GM18505 (cell line): ENCODE results near the gene CASP14.
"Not testable (repeated sequence)": the region's sequence is repeated elsewhere in the genome, so short reads cannot be mapped to it uniquely, and the experiment has no call there.

Experiments
- ATAC-seq: cut with Tn5 transposase; IDR thresholded peaks from one replicate; pipeline ENCODE4 v1.9.1; 2021; ENCODE audit not compliant: unreplicated experiment
- POLR2A ChIP-seq: IDR thresholded peaks from 4 replicates; pipeline ENCODE4 v1.6.1; 2011; ENCODE audit warnings: borderline replicate concordance; ENCODE audit not compliant: insufficient read depth, insufficient read length; ENCODE audit errors: extremely low read depth

CASP14 gene

DNA sequence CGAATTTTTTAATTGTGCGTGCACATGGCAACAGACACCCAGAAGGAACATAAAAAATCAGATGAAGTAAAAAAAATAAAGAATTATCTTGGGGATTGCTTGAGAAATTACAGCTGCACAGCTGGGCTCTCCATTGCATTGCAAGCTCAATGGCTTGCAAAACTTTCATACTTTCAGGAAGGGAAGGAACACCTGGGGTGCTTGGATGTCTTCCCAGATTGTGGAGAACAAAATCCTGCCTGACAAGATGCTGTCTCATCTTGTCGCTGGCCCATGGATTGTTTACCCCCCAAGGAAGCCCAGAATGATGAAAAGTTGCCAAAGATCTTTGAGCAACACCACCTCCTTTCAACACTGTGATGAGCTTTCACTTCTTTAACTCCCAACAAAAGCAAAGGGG, 11.0 kb upstream of the CASP14 start:
- TF ChIP-seq POLR2A = no peak
- ATAC-seq = no peak

DNA sequence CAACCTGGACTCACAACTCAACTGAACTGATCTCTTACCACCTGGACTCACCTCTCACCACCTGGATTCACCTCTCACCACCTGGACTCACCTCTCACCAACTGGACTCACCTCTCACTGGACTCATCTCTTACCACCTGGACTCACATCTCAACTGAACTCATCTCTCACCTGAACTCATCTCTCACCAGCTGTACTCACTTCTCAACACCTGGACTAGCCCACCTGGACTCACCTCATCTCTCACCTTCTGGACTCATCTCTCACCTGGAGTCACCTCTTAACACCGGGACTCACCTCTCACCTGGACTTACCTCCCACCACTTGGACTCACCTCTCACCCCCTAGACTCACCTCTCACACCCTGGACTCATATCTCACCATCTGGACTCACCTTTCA, 7.3 kb upstream of the CASP14 start:
- no peak for ATAC-seq

DNA sequence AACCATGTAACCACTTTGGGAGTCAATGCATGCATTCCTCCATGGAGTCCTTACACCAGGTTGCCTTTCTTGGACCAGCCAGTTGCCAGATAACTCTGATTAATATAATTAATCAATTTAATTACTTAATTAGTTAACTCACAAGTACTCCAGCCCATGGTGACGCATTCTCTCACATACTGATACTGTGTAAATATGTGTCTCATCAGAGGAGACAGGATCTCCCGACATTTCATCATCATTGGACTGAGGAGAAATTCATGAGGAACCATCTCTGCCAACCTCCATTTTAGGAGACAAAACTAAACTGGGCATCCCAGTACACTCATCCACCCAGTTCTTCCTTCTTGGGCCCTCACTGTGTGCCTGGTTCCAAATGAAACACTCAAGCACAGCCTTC, 6.5 kb upstream of the CASP14 start:
- ATAC-seq = no peak
- no peak for TF ChIP-seq POLR2A

More for the DNA sequence above, 7.3 kb upstream of the CASP14 start:
- TF ChIP-seq POLR2A = no peak

DNA sequence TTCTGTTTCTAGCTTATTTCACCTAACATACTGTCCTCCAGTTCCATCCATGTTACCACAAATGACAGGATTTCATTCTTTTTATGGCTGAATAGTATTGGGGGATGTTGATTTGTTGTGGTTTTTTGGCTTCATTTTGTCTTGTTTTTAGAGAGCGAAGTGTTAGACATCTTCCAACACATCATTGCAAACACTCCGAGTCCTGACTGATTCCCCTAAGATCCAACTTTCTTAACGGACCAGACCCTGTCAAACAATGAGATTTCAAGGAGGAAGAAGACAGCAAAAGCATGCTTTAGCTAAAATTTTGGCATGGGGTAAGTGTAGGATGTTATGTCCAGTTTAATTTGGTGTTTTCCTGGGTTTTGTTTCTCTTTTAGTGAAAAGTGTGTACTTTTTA, 3.8 kb upstream of the CASP14 start:
- no peak for TF ChIP-seq POLR2A

DNA sequence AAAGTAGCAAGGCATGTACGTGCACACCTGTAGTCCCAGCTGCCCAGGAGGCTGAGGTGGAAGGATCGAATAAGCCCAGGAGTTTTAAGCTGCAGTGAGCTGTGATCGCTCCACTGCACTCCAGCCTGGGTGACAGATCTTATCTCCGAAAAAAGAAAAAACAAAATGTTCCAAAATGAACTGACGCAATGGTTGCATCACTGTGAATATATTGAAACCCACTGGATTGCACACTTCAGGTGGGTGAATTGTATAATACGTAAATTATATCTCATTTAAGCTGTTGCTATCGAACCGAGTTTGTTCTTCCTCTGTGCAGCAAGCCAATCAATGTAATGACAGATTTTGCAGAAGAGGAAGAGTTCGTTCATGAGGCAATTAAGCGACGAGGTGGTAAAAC, 1.6 kb upstream of the CASP14 start:
- no peak for TF ChIP-seq POLR2A
- no peak for ATAC-seq

More for the DNA sequence above, 3.8 kb upstream of the CASP14 start:
- no peak for ATAC-seq

DNA sequence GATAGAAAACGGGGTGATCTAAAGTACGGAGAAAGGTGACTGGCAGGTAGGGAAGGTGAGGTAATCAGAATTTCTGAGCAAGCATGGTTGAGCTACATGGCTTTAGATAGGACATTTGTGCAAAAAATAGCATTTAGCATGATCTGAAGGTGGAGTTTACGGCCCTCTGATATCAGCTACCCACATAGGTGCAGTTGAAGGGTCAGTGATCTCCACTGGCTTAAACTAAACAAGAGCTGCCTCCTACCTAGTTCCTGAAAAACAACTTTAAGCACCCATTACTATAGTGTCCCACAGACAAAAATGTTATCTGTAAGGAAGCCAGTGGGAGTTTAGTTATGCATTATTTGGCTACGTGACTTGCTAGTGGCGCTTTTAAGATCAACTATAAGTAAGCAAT, 1.2 kb upstream of the CASP14 start:
- no peak for TF ChIP-seq POLR2A

DNA sequence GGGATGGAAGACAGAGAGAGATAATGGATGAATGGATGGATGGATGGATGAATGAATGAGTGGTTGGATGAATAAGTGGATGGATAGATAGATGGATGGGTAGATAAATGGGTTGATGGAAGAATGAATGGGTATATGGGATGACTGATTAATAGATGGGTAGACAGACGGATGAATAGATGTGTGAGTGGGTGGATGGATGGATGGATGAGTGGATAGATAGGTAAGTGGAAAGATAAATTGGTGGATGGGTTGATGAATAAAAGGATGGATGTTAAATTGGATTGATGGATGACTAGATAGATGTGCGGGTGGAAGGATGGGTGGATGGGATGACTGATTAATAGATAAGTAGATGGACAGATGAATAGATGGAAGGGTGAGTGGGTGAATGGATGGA, 1.4 kb downstream of the CASP14 start:
- no peak for TF ChIP-seq POLR2A
- no peak for ATAC-seq

More for the DNA sequence above, 1.2 kb upstream of the CASP14 start:
- ATAC-seq = no peak

DNA sequence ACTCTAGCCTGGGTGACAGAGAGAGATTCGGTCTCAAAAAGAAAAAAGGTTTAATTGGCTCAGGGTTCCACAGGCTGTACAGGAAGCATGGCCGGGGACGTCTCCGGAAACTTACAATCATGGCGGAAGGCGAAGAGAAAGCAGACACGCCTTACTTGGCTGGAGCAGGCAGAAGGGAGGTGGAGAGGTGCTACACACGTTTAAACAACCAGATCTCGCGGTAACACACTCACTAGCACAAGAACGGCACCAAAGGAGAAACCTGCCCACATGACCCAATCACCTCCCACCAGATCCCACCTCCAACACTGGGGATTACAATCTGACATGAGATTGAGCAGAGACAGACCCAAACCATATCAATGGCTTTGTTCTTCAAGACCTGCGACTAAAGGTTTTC, 12.8 kb downstream of the CASP14 start:
- ATAC-seq = no peak
- no peak for TF ChIP-seq POLR2A

DNA sequence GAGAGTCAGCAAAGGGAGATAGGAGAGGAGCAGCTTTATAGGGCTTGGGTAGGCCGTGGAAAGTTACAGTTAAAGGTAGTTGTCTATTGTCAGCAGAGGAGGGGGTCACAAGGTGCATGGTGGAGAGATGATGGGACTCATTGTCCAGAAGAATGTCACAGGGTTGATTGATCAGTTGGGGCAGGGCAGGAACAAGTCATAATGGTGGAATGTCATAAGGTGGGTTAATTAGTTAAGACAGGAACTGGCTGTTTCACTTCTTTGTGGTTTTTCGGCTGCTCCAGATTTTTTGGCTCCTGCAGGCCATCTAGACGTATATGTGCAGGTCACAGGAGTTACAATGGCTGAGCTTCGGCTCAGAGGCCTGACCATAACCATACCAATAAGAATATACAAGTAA, 21.1 kb downstream of the CASP14 start:
- ATAC-seq = not testable (repeated sequence)

DNA sequence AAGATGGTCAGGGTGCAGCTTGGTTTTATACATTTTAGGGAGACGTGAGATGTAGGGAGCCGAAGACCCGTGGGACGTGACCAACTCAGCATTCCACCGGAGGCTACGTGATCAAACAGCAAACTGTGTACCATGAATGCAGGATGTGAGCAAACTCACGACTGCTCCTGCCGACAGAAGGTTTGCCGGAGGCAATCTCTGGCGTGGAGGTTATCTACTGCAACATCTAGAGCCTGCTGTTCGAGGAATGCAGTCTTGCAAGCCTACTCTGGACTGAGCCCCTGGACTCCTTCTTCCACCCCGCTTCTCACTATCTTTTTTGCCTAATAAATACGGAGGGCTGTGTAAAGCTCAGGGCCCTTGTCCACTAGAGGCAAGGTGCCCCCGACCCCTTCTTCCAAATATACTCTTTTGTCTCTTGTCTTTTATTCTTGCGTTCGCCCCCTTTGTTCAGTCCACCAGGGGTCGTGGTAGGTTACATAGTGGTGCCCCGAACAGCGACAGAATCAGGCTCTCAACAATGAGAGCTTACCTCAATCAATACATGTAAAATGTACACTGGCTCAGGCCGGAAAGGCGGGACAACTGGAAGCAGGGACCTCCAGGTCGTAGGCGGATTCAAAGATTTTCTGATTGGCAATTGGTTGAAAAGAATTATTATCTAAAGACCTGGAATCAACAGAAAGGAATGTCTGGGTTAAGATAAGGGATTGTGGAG, 23.8 kb downstream of the CASP14 start:
- ATAC-seq = no peak
- TF ChIP-seq POLR2A = no peak

DNA sequence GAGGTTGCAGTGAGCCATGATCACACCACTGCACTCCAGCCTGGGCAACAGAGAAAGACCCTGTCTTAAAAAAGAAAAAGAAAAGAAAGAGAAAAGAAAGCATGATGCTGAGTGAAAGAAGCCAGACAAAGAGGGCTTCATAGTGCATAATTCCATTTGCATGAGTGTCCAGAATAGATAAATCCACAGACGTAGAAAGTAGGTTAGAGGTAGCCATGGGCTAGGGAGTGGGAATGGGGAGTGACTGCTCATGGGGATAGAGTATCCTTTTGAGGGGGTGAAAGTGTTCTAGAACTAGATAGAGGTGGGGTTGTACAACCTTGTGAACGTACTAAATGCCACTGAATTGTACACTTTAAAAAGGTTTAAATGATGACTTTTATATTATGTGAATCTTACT, 25.1 kb downstream of the CASP14 start:
- ATAC-seq = no peak
- no peak for TF ChIP-seq POLR2A

DNA sequence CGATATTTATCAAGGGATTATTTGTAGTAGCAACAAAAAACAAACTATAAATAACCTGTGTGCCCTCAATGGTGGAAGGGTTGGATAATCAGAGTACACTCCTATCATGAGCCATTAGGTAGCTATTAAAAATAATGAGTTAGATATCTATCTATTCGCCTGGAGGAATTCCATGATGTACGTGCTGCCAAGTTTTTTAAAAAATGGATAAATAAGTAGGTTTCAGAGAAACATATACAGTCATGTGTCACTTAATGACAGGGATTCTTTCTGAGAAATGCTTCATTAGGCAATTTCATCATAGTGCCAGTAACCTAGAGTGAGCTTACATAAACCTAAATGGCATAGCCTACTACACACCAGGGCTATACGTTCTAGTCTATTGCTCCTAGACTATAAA, 26.5 kb downstream of the CASP14 start:
- no peak for ATAC-seq
- no peak for TF ChIP-seq POLR2A

DNA sequence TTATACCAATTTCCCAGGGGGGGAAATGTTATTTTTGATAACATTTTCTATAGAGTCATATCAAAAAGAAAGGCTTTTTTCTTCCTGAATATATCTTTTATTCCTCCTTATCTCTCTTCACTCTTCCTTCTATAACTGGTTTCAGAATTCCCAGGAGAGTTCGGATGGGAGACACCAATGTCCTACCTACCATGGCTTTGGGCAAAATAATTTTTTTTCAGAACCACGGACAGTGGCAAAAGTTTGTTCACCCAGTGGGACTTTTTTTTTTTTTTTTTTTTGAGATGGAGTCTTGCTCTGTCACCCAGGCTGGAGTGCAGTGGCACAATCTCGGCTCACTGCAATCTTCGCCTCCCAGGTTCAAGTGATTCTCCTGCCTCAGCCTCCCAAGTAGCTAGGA, 30.7 kb downstream of the CASP14 start:
- not testable (repeated sequence) for ATAC-seq

DNA sequence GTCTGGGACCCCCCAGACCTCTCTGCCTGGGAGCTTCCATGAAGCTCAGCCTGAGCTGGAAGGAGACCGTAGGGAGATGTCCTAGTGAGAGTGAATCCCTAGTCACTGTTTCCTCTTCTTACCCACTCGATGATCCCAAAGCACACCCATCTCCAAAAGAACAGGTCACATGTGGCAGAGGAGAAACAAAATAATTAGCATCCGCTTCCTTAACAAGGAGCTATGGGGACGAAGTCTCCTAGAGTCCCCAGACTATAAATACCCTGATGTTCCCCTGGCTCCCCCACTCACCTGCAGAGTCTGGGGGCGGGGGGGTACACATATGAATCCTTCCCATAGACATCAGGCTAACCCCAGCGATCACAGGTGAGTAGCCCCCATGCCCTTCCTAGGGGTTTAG, 32.6 kb downstream of the CASP14 start, which contains the start of gene OR1I1:
TSS of gene OR1I1 (plus strand) at position 301 of the 400 bp plus-strand sequence. CDS start 4,855 bp downstream, outside the sequence.
- no peak for ATAC-seq
- no peak for TF ChIP-seq POLR2A

DNA sequence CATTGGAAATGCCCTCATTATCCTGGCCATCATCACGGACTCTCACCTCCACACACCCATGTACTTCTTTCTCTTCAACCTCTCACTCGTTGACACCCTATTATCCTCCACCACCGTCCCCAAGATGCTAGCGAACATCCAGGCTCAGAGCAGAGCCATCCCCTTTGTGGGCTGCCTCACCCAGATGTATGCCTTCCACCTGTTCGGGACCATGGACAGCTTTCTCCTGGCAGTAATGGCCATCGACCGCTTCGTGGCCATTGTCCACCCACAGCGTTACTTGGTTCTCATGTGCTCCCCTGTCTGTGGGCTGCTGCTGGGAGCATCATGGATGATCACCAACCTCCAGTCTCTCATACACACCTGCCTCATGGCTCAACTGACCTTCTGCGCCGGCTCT, 37.9 kb downstream of the CASP14 start:
- TF ChIP-seq POLR2A = no peak
- ATAC-seq = no peak
